A549 (cell line): Measurements from ENCODE around the gene PSMD8.

Source experiments
- CTCF ChIP-seq: fragments of >200 bp; sonication (Bioruptor Twin); formaldehyde crosslinking; IDR thresholded peaks from 3 replicates; pipeline ENCODE4 v1.5.1; 2016
- EHMT2 ChIP-seq: fragments of 200-600 bp; sonication (generic); IDR thresholded peaks from 2 replicates; pipeline ENCODE4 v1.6.1; 2016; ENCODE audit warnings: antibody characterized with exemption, low read depth, mild to moderate bottlenecking, moderate library complexity
- MAZ ChIP-seq: fragments of 150-350 bp; IDR thresholded peaks from 2 replicates; pipeline ENCODE4 v1.6.1; 2014; ENCODE audit warnings: antibody characterized with exemption, low read depth, low read length, borderline replicate concordance
- POLR2A ChIP-seq: IDR thresholded peaks from 2 replicates; pipeline ENCODE4 v1.6.1; 2012; ENCODE audit warnings: mild to moderate bottlenecking, low read length
- RFX5 ChIP-seq: fragments of 450-650 bp; IDR thresholded peaks from 2 replicates; pipeline ENCODE4 v1.7.1; 2014; ENCODE audit warnings: antibody characterized with exemption, mild to moderate bottlenecking, moderate library complexity

- no peak for TF ChIP-seq EHMT2
- TF ChIP-seq POLR2A, result no peak
- TF ChIP-seq CTCF, result no peak
- no peak for TF ChIP-seq MAZ
- no peak for TF ChIP-seq RFX5
Measured at GRCh38 chr19:38371081-38371480, 3.3 kb upstream of the PSMD8 start.
